Measurements from ENCODE around the gene USO1. TPM values are rescaled to one million over a fixed set of nuclear protein-coding genes. Genes with fewer than 3 reads are reported as not detected.
A peak's percentile ranks its signal among the peaks of the same experiment; 100 is the strongest.

Gene USO1
- total and polyA plus RNA-seq, 3 experiments from 2014 or later: 33.5 to 41.5 (median 39.9) TPM

- H3K4me3 Mint-ChIP-seq: no peak overlapping the region
- ChIA-PET CTCF (no interaction called here), POLR2A (no interaction called here)
Observed at GRCh38 chr4:75702919-75703411, 21.4 kb upstream of the USO1 start.

GRCh38 chr4:75705198-75705977 lies 19.0 kb upstream of the USO1 start:
- POLR2A ChIA-PET: no interaction called here
- no peak overlapping the region for H3K27ac ChIP-seq (ENCODE audit: low read depth, low read length)

More at GRCh38 chr4:75702919-75703411, 21.4 kb upstream of the USO1 start:
- peaks cover 16 to 18% (median 18%) of the 10 kb centered on the region in 3 donors for H3K4me1 Mint-ChIP-seq
- H3K36me3 ChIP-seq (ENCODE audit: insufficient read depth, low read length): no peaks in the 10 kb centered on the region
- peaks cover 14% of the 10 kb centered on the region for H3K4me1 ChIP-seq (ENCODE audit: insufficient read depth, low read length)
- H3K9me3 Mint-ChIP-seq: no peaks in the 10 kb centered on the region
- no peak for DNase-seq
- peaks cover 0 to 7% (median 0%) of the 10 kb centered on the region in 3 donors for H3K36me3 Mint-ChIP-seq
- no peaks in the 10 kb centered on the region for H3K27me3 ChIP-seq (ENCODE audit: insufficient read depth, low read length, poor library complexity, severe bottlenecking)
- no peak overlapping the region for H3K27ac ChIP-seq (ENCODE audit: low read depth, low read length)
- no peak overlapping the region for H3K27ac Mint-ChIP-seq
- no peaks in the 10 kb centered on the region for H3K27me3 Mint-ChIP-seq
- H3K4me3 ChIP-seq (ENCODE audit: low read length): no peak overlapping the region
- no peaks in the 10 kb centered on the region for H3K9me3 ChIP-seq (ENCODE audit: low read length)

DNA sequence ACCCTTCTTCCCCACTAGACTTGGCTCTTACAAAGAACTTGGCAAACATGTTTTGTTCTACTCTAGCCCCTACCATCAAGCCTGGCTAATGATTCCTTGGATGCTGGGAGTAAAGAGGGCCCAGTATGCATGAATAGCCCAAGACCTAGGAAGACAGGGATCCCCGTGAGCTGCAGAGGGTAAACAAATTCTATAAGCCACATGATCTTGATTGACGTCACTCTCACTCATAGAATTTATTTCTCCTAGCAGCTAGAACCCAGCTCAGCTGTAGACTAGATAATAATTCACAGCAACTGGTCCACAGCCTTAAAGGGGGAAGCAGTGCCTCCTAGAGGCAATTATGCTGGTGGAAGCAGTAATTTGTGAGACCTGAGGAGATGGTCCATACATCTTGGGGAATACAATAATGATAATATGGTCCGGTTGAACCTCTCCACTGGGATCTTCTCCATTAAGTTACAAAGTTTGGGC lies 16.1 kb upstream of the USO1 start:
- H3K36me3 ChIP-seq (ENCODE audit: insufficient read depth, low read length): peaks cover 4% of the 10 kb centered on the region
- no peaks in the 10 kb centered on the region for H3K9me3 Mint-ChIP-seq
- H3K27me3 Mint-ChIP-seq: no peaks in the 10 kb centered on the region
- no peaks in the 10 kb centered on the region for H3K27me3 ChIP-seq (ENCODE audit: insufficient read depth, low read length, poor library complexity, severe bottlenecking)
- peak overlapping the region in 5 of 8 donors; percentile 29 to 74 (median 56) for H3K27ac Mint-ChIP-seq
- peaks cover 0 to 10% (median 0%) of the 10 kb centered on the region in 3 donors for H3K4me1 Mint-ChIP-seq
- POLR2A ChIA-PET: interaction anchor here (0.5 kb wide), 1 partner anchor 140 kb away, joined by 6 read pairs; no protein-coding TSS in a partner anchor
- DNase-seq: peak; percentile 10 to 69 (median 52)
- H3K36me3 Mint-ChIP-seq: peaks cover 0 to 7% (median 3%) of the 10 kb centered on the region in 3 donors
- no peak overlapping the region for H3K4me3 ChIP-seq (ENCODE audit: low read length)
- no peak overlapping the region for H3K27ac ChIP-seq (ENCODE audit: low read depth, low read length)
- no peaks in the 10 kb centered on the region for H3K4me1 ChIP-seq (ENCODE audit: insufficient read depth, low read length)
- CTCF ChIA-PET: interaction anchor here (0.6 to 1.9 kb wide), 8 partner anchors 9 to 150 kb away, joined by 3 to 13 read pairs (median 4); partner anchors contain the start of gene USO1
- no peak overlapping the region for H3K4me3 Mint-ChIP-seq
- H3K9me3 ChIP-seq (ENCODE audit: low read length): no peaks in the 10 kb centered on the region

More at GRCh38 chr4:75705198-75705977, 19.0 kb upstream of the USO1 start:
- no peak overlapping the region for H3K4me3 Mint-ChIP-seq
- no peaks in the 10 kb centered on the region for H3K27me3 Mint-ChIP-seq
- Histone ChIP-seq H3K36me3 (ENCODE audit: insufficient read depth, low read length) (no peaks in the 10 kb centered on the region), H3K27me3 (ENCODE audit: insufficient read depth, low read length, poor library complexity, severe bottlenecking) (no peaks in the 10 kb centered on the region), H3K4me1 (ENCODE audit: insufficient read depth, low read length) (no peaks in the 10 kb centered on the region), H3K9me3 (ENCODE audit: low read length) (no peaks in the 10 kb centered on the region), H3K4me3 (ENCODE audit: low read length) (no peak overlapping the region)
- no peak for DNase-seq
- H3K4me1 Mint-ChIP-seq: peaks cover 0 to 7% (median 0%) of the 10 kb centered on the region in 3 donors
- H3K9me3 Mint-ChIP-seq: no peaks in the 10 kb centered on the region
- CTCF ChIA-PET: interaction anchor here (1.2 to 2.1 kb wide), 4 partner anchors 18 to 137 kb away, joined by 3 to 6 read pairs (median 4); partner anchors contain the start of gene G3BP2
- peaks cover 0 to 7% (median 0%) of the 10 kb centered on the region in 3 donors for H3K36me3 Mint-ChIP-seq
- no peak overlapping the region for H3K27ac Mint-ChIP-seq

- no peaks in the 10 kb centered on the region for H3K27me3 Mint-ChIP-seq
- peak overlapping the region in 1 of 8 donors; percentile 15 for H3K27ac Mint-ChIP-seq
- no peak overlapping the region for H3K4me3 Mint-ChIP-seq
- Histone ChIP-seq H3K36me3 (ENCODE audit: insufficient read depth, low read length) (peaks cover 4% of the 10 kb centered on the region), H3K4me3 (ENCODE audit: low read length) (no peak overlapping the region), H3K27me3 (ENCODE audit: insufficient read depth, low read length, poor library complexity, severe bottlenecking) (no peaks in the 10 kb centered on the region), H3K4me1 (ENCODE audit: insufficient read depth, low read length) (no peaks in the 10 kb centered on the region), H3K9me3 (ENCODE audit: low read length) (no peaks in the 10 kb centered on the region), H3K27ac (ENCODE audit: low read depth, low read length) (no peak overlapping the region)
- CTCF ChIA-PET: interaction anchor here (1.3 to 2.1 kb wide), 5 partner anchors 9 to 62 kb away, joined by 3 to 12 read pairs (median 4); partner anchors contain the start of gene USO1
- peaks cover 0 to 7% (median 3%) of the 10 kb centered on the region in 3 donors for H3K36me3 Mint-ChIP-seq
- peaks cover 0 to 11% (median 0%) of the 10 kb centered on the region in 3 donors for H3K4me1 Mint-ChIP-seq
- POLR2A ChIA-PET: no interaction called here
- no peaks in the 10 kb centered on the region for H3K9me3 Mint-ChIP-seq
- no peak for DNase-seq
Observed at GRCh38 chr4:75710246-75710645, 14.1 kb upstream of the USO1 start.

DNA sequence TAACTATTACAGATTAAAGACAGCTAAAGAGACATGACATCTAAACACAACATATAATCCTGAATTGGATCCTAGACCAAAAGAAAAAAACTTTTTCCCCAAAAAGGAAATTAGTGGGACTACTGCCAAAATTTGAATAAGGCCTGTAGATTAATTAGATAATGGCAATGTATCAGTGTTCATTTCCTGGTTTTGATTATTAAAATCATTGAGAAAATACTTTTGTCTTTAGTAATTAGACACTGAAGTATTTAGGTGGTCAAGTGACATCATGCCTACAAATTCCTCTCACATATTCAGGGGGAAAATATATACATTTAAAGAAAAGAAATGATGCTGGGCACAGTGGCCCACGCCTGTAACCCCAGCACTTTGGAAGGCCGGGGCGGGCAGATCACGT lies 10.4 kb upstream of the USO1 start:
- Mint-ChIP-seq H3K4me3 (no peak overlapping the region), H3K4me1 (peaks cover 0 to 5% (median 3%) of the 10 kb centered on the region in 3 donors), H3K9me3 (no peaks in the 10 kb centered on the region), H3K27ac (peak overlapping the region in 1 of 8 donors; percentile 19), H3K36me3 (peaks cover 0 to 8% (median 6%) of the 10 kb centered on the region in 3 donors), H3K27me3 (no peaks in the 10 kb centered on the region)
- Histone ChIP-seq H3K9me3 (ENCODE audit: low read length) (no peaks in the 10 kb centered on the region), H3K27ac (ENCODE audit: low read depth, low read length) (no peak overlapping the region), H3K27me3 (ENCODE audit: insufficient read depth, low read length, poor library complexity, severe bottlenecking) (no peaks in the 10 kb centered on the region), H3K4me1 (ENCODE audit: insufficient read depth, low read length) (no peaks in the 10 kb centered on the region), H3K4me3 (ENCODE audit: low read length) (no peak overlapping the region), H3K36me3 (ENCODE audit: insufficient read depth, low read length) (peaks cover 4% of the 10 kb centered on the region)
- ChIA-PET POLR2A (no interaction called here), CTCF (interaction anchor here (2.9 kb wide), 1 partner anchor 10 kb away, joined by 13 read pairs; the partner anchor contains the start of gene USO1)
- no peak for DNase-seq

- Histone ChIP-seq H3K9me3 (ENCODE audit: low read length) (no peaks in the 10 kb centered on the region), H3K4me1 (ENCODE audit: insufficient read depth, low read length) (no peaks in the 10 kb centered on the region), H3K4me3 (ENCODE audit: low read length) (no peak overlapping the region), H3K36me3 (ENCODE audit: insufficient read depth, low read length) (peaks cover 4% of the 10 kb centered on the region), H3K27me3 (ENCODE audit: insufficient read depth, low read length, poor library complexity, severe bottlenecking) (no peaks in the 10 kb centered on the region), H3K27ac (ENCODE audit: low read depth, low read length) (no peak overlapping the region)
- POLR2A ChIA-PET: no interaction called here
- H3K27me3 Mint-ChIP-seq: no peaks in the 10 kb centered on the region
- H3K4me3 Mint-ChIP-seq: no peak overlapping the region
- CTCF ChIA-PET: interaction anchor here (1.1 kb wide), 1 partner anchor 9 kb away, joined by 7 read pairs; the partner anchor contains the start of gene USO1
- H3K27ac Mint-ChIP-seq: peak overlapping the region in 1 of 8 donors; percentile 31
- no peak for DNase-seq
- H3K4me1 Mint-ChIP-seq: peaks cover 0 to 5% (median 3%) of the 10 kb centered on the region in 3 donors
- peaks cover 0 to 8% (median 6%) of the 10 kb centered on the region in 3 donors for H3K36me3 Mint-ChIP-seq
- H3K9me3 Mint-ChIP-seq: no peaks in the 10 kb centered on the region
Observed at GRCh38 chr4:75714704-75715103, 9.7 kb upstream of the USO1 start.

DNA sequence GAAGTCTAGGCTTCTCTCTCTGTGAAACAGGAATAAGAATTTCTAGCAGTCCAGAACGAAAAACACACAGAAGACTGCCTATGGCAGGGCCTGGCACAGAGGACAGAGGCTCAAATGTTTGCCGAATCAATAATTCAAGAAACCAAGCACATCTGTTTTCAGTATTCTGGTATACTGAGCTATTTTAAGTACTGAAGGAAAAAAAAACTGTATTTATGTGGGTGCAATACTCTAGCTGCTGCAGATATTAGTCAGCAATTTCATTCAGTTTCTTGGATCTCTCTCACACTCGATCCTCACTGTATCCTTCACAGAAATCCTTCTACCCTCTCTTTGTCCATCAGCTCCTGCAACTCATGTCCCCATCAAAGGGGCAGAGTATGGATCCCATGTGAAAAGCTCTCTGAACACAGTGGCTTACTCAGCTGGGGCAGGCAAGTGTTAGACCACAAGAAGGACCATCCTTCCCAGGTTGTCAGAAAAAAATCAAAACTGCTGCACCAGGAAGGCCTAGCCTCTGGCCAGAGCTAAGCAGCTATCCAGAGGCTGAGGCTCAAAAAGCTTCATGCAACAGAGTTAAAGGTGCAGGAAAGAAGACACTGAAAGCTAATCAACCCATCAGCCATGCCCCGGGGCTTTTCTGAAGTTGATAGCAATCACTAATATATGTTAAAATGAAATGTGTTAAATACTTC lies 9.1 kb upstream of the USO1 start:
- Mint-ChIP-seq H3K4me1 (peaks cover 0 to 5% (median 3%) of the 10 kb centered on the region in 3 donors), H3K27ac (peak overlapping the region in 2 of 8 donors; percentile 31 to 86), H3K9me3 (no peaks in the 10 kb centered on the region), H3K36me3 (peaks cover 0 to 8% (median 6%) of the 10 kb centered on the region in 3 donors), H3K4me3 (no peak overlapping the region), H3K27me3 (no peaks in the 10 kb centered on the region)
- Histone ChIP-seq H3K4me3 (ENCODE audit: low read length) (no peak overlapping the region), H3K4me1 (ENCODE audit: insufficient read depth, low read length) (no peaks in the 10 kb centered on the region), H3K36me3 (ENCODE audit: insufficient read depth, low read length) (peaks cover 4% of the 10 kb centered on the region), H3K27ac (ENCODE audit: low read depth, low read length) (no peak overlapping the region), H3K27me3 (ENCODE audit: insufficient read depth, low read length, poor library complexity, severe bottlenecking) (no peaks in the 10 kb centered on the region), H3K9me3 (ENCODE audit: low read length) (no peaks in the 10 kb centered on the region)
- no peak for DNase-seq
- ChIA-PET POLR2A (no interaction called here), CTCF (interaction anchor here (1.1 kb wide), 1 partner anchor 9 kb away, joined by 7 read pairs; the partner anchor contains the start of gene USO1)

Data from CD8-positive, alpha-beta memory T cell (primary cell).